GM12878 (cell line): ENCODE measurements around the gene HMGCL.

Experiments used
- EZH2 ChIP-seq: IDR thresholded peaks from 2 replicates; pipeline ENCODE4 v1.6.1; 2012; ENCODE audit warnings: low read depth, mild to moderate bottlenecking, control low read depth, inconsistent platforms, low read length, borderline replicate concordance; ENCODE audit not compliant: control insufficient read depth
- FOXM1 ChIP-seq: IDR thresholded peaks from 2 replicates; pipeline ENCODE4 v1.6.1; 2012; ENCODE audit warnings: low read depth, mild to moderate bottlenecking, inconsistent platforms, low read length, moderate library complexity
- KDM1A ChIP-seq: fragments of 200-600 bp; sonication (generic); IDR thresholded peaks from 2 replicates; pipeline ENCODE4 v1.6.1; 2016; ENCODE audit warnings: borderline replicate concordance
- MTA2 ChIP-seq: fragments of 450-650 bp; IDR thresholded peaks from 2 replicates; pipeline ENCODE4 v1.6.1; 2016; ENCODE audit warnings: low read depth, mild to moderate bottlenecking, moderate library complexity
- NR2F1 ChIP-seq: fragments of 450-650 bp; conservative IDR thresholded peaks from 2 replicates; pipeline ENCODE4 v1.6.1; 2017; ENCODE audit warnings: mild to moderate bottlenecking
- POLR2A ChIP-seq: IDR thresholded peaks from 2 replicates; pipeline ENCODE4 v1.6.1; 2011; ENCODE audit warnings: low read depth, mild to moderate bottlenecking, low read length
- POLR2AphosphoS5 ChIP-seq: IDR thresholded peaks from 2 replicates; pipeline ENCODE4 v1.6.1; 2011; ENCODE audit warnings: mild to moderate bottlenecking, low read length, inconsistent platforms
- TAF1 ChIP-seq: IDR thresholded peaks from 2 replicates; pipeline ENCODE4 v1.6.1; 2011; ENCODE audit warnings: mild to moderate bottlenecking, low read depth, low read length, borderline replicate concordance
- WRNIP1 ChIP-seq: IDR thresholded peaks from 2 replicates; pipeline ENCODE4 v1.6.1; 2011; ENCODE audit warnings: low read depth, low read length, improper control_type of control experiment, borderline replicate concordance
- TF ChIP-seq, protein P1 (sequence below), 3 experiments: IDR thresholded peaks in 2 of 3; conservative IDR thresholded peaks in 1 of 3; 2 replicates each; pipeline ENCODE4 v1.5.1; 2011; ENCODE audit warnings: low read depth in 3 of 3, low read length in 3 of 3, mild to moderate bottlenecking in 3 of 3, control low read depth in 2 of 3, moderate library complexity in 2 of 3, inconsistent platforms in 1 of 3, mixed read lengths in 1 of 3; ENCODE audit not compliant: control insufficient read depth in 2 of 3, insufficient read depth in 1 of 3; ENCODE audit errors: extremely low read depth in 1 of 3

- no peak for TF ChIP-seq TAF1
- TF ChIP-seq MTA2: no peak
- TF ChIP-seq NR2F1: peak; percentile 87
- no peak for TF ChIP-seq KDM1A
- no peak for TF ChIP-seq POLR2A
- TF ChIP-seq WRNIP1: no peak
- TF ChIP-seq POLR2AphosphoS5: no peak
- TF ChIP-seq, protein P1, sequence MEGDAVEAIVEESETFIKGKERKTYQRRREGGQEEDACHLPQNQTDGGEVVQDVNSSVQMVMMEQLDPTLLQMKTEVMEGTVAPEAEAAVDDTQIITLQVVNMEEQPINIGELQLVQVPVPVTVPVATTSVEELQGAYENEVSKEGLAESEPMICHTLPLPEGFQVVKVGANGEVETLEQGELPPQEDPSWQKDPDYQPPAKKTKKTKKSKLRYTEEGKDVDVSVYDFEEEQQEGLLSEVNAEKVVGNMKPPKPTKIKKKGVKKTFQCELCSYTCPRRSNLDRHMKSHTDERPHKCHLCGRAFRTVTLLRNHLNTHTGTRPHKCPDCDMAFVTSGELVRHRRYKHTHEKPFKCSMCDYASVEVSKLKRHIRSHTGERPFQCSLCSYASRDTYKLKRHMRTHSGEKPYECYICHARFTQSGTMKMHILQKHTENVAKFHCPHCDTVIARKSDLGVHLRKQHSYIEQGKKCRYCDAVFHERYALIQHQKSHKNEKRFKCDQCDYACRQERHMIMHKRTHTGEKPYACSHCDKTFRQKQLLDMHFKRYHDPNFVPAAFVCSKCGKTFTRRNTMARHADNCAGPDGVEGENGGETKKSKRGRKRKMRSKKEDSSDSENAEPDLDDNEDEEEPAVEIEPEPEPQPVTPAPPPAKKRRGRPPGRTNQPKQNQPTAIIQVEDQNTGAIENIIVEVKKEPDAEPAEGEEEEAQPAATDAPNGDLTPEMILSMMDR (IDR thresholded peaks at IDR 0.05 in 2 of 3, conservative IDR thresholded peaks at IDR 0.05 in 1 of 3; ENCODE audit: control insufficient read depth in 2 of 3, extremely low read depth in 1 of 3, insufficient read depth in 1 of 3, low read depth in 3 of 3, low read length in 3 of 3): no peak
- no peak for TF ChIP-seq EZH2
- no peak for TF ChIP-seq FOXM1
Measured at GRCh38 chr1:23867542-23867894, 42.3 kb upstream of the HMGCL start.
